IPS-18c (cell line): ENCODE data around the gene SLC30A10.
"Not testable (repeated sequence)": the region's sequence is repeated elsewhere in the genome, so short reads cannot be mapped to it uniquely, and the experiment has no call there.

Source experiments
- H3K4me3 ChIP-seq: 2 replicates; pipeline ENCODE4 v1.7.0; 2013; ENCODE audit warnings: low read depth, mild to moderate bottlenecking, low read length, moderate library complexity; ENCODE audit not compliant: insufficient read depth
- H3K9me3 ChIP-seq: one replicate; pipeline ENCODE4 v1.6.1; 2013; ENCODE audit warnings: mild to moderate bottlenecking, low read length, moderate library complexity; ENCODE audit not compliant: control insufficient read depth, insufficient read depth

SLC30A10 gene

DNA sequence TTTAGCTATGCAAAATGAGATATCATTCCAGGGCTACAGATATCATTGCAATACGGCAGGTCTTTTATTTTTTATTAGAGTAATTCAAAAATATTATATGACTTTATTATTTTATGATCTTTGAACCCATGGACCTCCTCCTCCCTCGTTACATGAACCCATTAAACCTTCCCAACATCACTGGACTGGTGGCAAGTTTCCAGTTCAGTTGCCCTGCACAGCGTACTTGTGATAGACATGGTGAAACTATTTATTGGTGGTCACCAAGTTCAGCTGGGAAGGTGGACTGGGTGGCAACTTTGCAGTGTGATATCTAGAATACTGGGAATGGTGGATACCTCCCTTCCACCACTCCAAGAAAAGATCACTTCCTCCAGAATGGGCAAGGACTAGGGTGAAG, 52.5 kb downstream of the SLC30A10 start:
- Histone ChIP-seq H3K9me3 (no peaks in the 10 kb centered on the region), H3K4me3 (no peak overlapping the region)

- H3K9me3 ChIP-seq, H3K4me3 ChIP-seq: not testable (repeated sequence)
These were observed 55.8 kb downstream of the SLC30A10 start for GRCh38 chr1:219872538-219872937.

- no peaks in the 10 kb centered on the region for H3K9me3 ChIP-seq
- no peak overlapping the region for H3K4me3 ChIP-seq
These were observed 56.8 kb downstream of the SLC30A10 start for GRCh38 chr1:219871427-219872057.

- H3K9me3 ChIP-seq, H3K4me3 ChIP-seq: not testable (repeated sequence)
These were observed 59.7 kb downstream of the SLC30A10 start for GRCh38 chr1:219868615-219869014.
